Neural cell (in vitro differentiated cells): Measurements from ENCODE around the gene FNDC3A. TPM values are rescaled to one million over a fixed set of nuclear protein-coding genes. Genes with fewer than 3 reads are reported as not detected.

Experiments used
- H2AFZ ChIP-seq: fragments of 200-600, 300-800 bp; sonication (generic), shearing (Covaris generic); 2 replicates; pipeline ENCODE4 v1.6.0; 2014; ENCODE audit warnings: low read depth, mild to moderate bottlenecking, antibody characterized with exemption, low read length, moderate library complexity
- H3F3A ChIP-seq: fragments of 200-600 bp; shearing (Covaris generic); 2 replicates; pipeline ENCODE4 v1.6.1; 2016; ENCODE audit warnings: mild to moderate bottlenecking, moderate library complexity, mixed read lengths, antibody characterized with exemption, low read length; ENCODE audit not compliant: insufficient read depth, poor library complexity, severe bottlenecking
- H3K27ac ChIP-seq: fragments of 200-600, 300-800 bp; sonication (generic), shearing (Covaris generic); 2 replicates; pipeline ENCODE4 v1.5.1; 2014; ENCODE audit warnings: mild to moderate bottlenecking, low read length, moderate library complexity
- H3K27me3 ChIP-seq: fragments of 300-800, 200-600 bp; sonication (generic), shearing (Covaris generic); 2 replicates; pipeline ENCODE4 v1.6.0; 2014; ENCODE audit warnings: mild to moderate bottlenecking, low read depth, low read length, moderate library complexity; ENCODE audit not compliant: insufficient read depth
- H3K36me3 ChIP-seq: fragments of 300-800, 200-600 bp; sonication (generic), shearing (Covaris generic); 2 replicates; pipeline ENCODE4 v1.5.1; 2014; ENCODE audit warnings: mild to moderate bottlenecking, antibody characterized with exemption, low read length, moderate library complexity; ENCODE audit not compliant: insufficient read depth
- H3K4me2 ChIP-seq: fragments of 300-800, 200-600 bp; sonication (generic), shearing (Covaris generic); 2 replicates; pipeline ENCODE4 v1.6.0; 2014; ENCODE audit warnings: mild to moderate bottlenecking, low read length
- H3K4me3 ChIP-seq: fragments of 300-800, 200-600 bp; sonication (generic), shearing (Covaris generic); 2 replicates; pipeline ENCODE4 v1.5.1; 2014; ENCODE audit warnings: mild to moderate bottlenecking, low read length, moderate library complexity
- H3K79me2 ChIP-seq: fragments of 200-600 bp; shearing (Covaris generic); replicated peaks from 2 replicates; pipeline ENCODE4 v1.6.0; 2014; ENCODE audit warnings: mild to moderate bottlenecking, low read length, moderate library complexity; ENCODE audit not compliant: insufficient read depth
- H3K9ac ChIP-seq: fragments of 300-800, 200-600 bp; sonication (generic), shearing (Covaris generic); 2 replicates; pipeline ENCODE4 v1.6.1; 2016; ENCODE audit warnings: mild to moderate bottlenecking, low read length, mixed read lengths
- H3K9me2 ChIP-seq: fragments of 200-600 bp; shearing (Covaris generic); 2 replicates; pipeline ENCODE4 v1.6.1; 2016; ENCODE audit warnings: mild to moderate bottlenecking, low read length, mixed read lengths; ENCODE audit not compliant: insufficient read depth
- H3K9me3 ChIP-seq: fragments of 200-600, 300-800 bp; sonication (generic), shearing (Covaris generic); 2 replicates; pipeline ENCODE4 v1.6.1; 2016; ENCODE audit warnings: mild to moderate bottlenecking, mixed run types, low read length, moderate library complexity, mixed read lengths
- H4K20me1 ChIP-seq: fragments of 200-600 bp; shearing (Covaris generic); 2 replicates; pipeline ENCODE4 v1.6.1; 2016; ENCODE audit warnings: mild to moderate bottlenecking, mixed run types; ENCODE audit not compliant: insufficient read depth
- EP300 ChIP-seq: fragments of 450-650 bp; conservative IDR thresholded peaks from 2 replicates; pipeline ENCODE4 v1.6.1; 2014; ENCODE audit warnings: antibody characterized with exemption, mild to moderate bottlenecking, moderate library complexity; ENCODE audit not compliant: poor library complexity, severe bottlenecking
- EZH2 ChIP-seq: fragments of 200-600, 300-800 bp; shearing (Covaris generic), sonication (generic); IDR thresholded peaks from 2 replicates; pipeline ENCODE4 v1.6.1; 2014; ENCODE audit warnings: antibody characterized with exemption, low read length, borderline replicate concordance, mild to moderate bottlenecking; ENCODE audit not compliant: insufficient read depth, poor library complexity, severe bottlenecking
- MXI1 ChIP-seq: fragments of 450-650 bp; conservative IDR thresholded peaks from 2 replicates; pipeline ENCODE4 v1.6.1; 2014; ENCODE audit warnings: antibody characterized with exemption, mild to moderate bottlenecking; ENCODE audit not compliant: poor library complexity, severe bottlenecking
- POLR2AphosphoS5 ChIP-seq: IDR thresholded peaks from 2 replicates; pipeline ENCODE4 v1.6.1; 2012
- RAD21 ChIP-seq: fragments of 450-650 bp; conservative IDR thresholded peaks from 2 replicates; pipeline ENCODE4 v1.6.1; 2014; ENCODE audit warnings: antibody characterized with exemption, mild to moderate bottlenecking, moderate library complexity
- SMC3 ChIP-seq: fragments of 450-650 bp; conservative IDR thresholded peaks from 2 replicates; pipeline ENCODE4 v1.6.1; 2014; ENCODE audit warnings: antibody characterized with exemption, mild to moderate bottlenecking, moderate library complexity; ENCODE audit not compliant: poor library complexity
- TAF1 ChIP-seq: IDR thresholded peaks from 2 replicates; pipeline ENCODE4 v1.6.1; 2012; ENCODE audit warnings: low read depth
- polyA plus RNA-seq: library from polyadenylated mRNA; depleted of rRNA; stranded (reverse); fragments of >200 nt; gene quantifications from 2 replicates; pipeline ENCODE4 v1.2.3, GENCODE V29; 2014
- TF ChIP-seq, protein P1 (sequence below): IDR thresholded peaks from 2 replicates; pipeline ENCODE4 v1.6.1; 2012; ENCODE audit warnings: borderline replicate concordance
- TF ChIP-seq, protein P2 (sequence below): fragments of 450-650 bp; IDR thresholded peaks from 2 replicates; pipeline ENCODE4 v1.5.1; 2014; ENCODE audit warnings: antibody characterized with exemption, mild to moderate bottlenecking, moderate library complexity; ENCODE audit not compliant: poor library complexity, severe bottlenecking

The FNDC3A gene
- polyA plus RNA-seq, 1 donor from 2014 or later: 83.8 TPM

DNA sequence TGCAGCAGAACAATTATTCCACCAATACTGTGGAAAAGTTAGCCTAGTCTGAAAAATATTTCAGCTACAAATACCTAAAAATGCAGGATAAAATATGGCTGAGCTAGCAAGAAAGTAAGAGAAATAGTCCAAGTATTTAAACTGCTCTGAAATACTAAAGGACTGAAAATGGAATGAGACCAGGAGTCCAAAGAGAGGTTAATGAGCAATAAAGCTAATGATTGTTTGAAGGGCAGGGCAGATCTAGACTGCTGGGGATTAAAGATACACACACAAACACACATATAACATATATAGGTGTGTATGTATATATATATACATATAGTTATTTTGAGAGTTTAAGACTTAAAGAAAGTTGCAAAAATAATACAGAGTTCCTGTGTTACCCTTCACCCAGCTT, 269.4 kb downstream of the FNDC3A start:
- no peak overlapping the region for H3K4me2 ChIP-seq
- no peaks in the 10 kb centered on the region for H4K20me1 ChIP-seq
- H2AFZ ChIP-seq: no peak overlapping the region
- no peaks in the 10 kb centered on the region for H3K36me3 ChIP-seq
- no peak overlapping the region for H3K27ac ChIP-seq
- TF ChIP-seq SMC3: no peak
- TF ChIP-seq EZH2: no peak
- no peak for TF ChIP-seq EP300
- no peak for TF ChIP-seq MXI1
- TF ChIP-seq, protein P1, sequence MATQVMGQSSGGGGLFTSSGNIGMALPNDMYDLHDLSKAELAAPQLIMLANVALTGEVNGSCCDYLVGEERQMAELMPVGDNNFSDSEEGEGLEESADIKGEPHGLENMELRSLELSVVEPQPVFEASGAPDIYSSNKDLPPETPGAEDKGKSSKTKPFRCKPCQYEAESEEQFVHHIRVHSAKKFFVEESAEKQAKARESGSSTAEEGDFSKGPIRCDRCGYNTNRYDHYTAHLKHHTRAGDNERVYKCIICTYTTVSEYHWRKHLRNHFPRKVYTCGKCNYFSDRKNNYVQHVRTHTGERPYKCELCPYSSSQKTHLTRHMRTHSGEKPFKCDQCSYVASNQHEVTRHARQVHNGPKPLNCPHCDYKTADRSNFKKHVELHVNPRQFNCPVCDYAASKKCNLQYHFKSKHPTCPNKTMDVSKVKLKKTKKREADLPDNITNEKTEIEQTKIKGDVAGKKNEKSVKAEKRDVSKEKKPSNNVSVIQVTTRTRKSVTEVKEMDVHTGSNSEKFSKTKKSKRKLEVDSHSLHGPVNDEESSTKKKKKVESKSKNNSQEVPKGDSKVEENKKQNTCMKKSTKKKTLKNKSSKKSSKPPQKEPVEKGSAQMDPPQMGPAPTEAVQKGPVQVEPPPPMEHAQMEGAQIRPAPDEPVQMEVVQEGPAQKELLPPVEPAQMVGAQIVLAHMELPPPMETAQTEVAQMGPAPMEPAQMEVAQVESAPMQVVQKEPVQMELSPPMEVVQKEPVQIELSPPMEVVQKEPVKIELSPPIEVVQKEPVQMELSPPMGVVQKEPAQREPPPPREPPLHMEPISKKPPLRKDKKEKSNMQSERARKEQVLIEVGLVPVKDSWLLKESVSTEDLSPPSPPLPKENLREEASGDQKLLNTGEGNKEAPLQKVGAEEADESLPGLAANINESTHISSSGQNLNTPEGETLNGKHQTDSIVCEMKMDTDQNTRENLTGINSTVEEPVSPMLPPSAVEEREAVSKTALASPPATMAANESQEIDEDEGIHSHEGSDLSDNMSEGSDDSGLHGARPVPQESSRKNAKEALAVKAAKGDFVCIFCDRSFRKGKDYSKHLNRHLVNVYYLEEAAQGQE: no peak
- no peak for TF ChIP-seq TAF1
- TF ChIP-seq, protein P2, sequence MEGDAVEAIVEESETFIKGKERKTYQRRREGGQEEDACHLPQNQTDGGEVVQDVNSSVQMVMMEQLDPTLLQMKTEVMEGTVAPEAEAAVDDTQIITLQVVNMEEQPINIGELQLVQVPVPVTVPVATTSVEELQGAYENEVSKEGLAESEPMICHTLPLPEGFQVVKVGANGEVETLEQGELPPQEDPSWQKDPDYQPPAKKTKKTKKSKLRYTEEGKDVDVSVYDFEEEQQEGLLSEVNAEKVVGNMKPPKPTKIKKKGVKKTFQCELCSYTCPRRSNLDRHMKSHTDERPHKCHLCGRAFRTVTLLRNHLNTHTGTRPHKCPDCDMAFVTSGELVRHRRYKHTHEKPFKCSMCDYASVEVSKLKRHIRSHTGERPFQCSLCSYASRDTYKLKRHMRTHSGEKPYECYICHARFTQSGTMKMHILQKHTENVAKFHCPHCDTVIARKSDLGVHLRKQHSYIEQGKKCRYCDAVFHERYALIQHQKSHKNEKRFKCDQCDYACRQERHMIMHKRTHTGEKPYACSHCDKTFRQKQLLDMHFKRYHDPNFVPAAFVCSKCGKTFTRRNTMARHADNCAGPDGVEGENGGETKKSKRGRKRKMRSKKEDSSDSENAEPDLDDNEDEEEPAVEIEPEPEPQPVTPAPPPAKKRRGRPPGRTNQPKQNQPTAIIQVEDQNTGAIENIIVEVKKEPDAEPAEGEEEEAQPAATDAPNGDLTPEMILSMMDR: no peak
- TF ChIP-seq RAD21: no peak
- TF ChIP-seq POLR2AphosphoS5: no peak
- H3K9me3 ChIP-seq: no peaks in the 10 kb centered on the region
- H3K79me2 ChIP-seq: no peaks in the 10 kb centered on the region
- no peaks in the 10 kb centered on the region for H3K27me3 ChIP-seq
- H3K4me3 ChIP-seq: no peak overlapping the region
- no peaks in the 10 kb centered on the region for H3K9me2 ChIP-seq
- H3F3A ChIP-seq: no peaks in the 10 kb centered on the region
- no peak overlapping the region for H3K9ac ChIP-seq

DNA sequence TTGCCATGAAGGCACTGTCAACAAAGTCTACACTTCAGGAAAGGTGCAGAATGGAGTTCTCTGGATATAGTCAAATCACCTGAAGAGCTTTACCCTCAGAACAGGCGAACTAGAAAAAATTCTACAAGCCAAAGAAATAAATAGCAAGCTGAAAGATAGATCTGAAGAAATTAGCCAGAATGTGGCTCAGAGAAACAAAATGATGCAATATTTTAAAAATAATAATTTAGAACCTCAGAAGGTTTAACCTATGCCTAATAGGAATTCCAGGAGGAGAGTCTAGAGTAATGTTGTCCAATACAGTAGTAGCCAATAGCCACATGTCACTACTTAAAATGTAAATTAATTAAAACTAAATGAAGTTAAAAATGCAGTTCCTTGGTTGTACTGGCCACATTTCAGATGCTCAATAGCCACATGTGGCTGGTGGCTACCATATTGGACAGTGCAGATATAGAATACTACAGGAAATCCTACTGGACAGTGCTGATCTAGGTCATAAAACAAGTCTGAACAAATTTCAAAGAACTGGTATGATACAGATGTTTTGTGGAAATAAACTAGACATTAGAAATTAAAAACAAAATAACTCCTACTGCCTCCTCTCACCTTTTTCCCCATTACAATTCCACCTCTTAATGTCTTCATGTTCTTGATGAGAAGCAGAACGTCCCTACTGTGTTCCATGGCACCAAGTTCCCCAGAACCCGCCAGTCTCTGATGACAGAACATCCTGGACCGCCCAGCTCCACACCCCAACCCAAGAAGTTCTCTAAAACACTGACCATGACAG, 271.3 kb downstream of the FNDC3A start:
- Histone ChIP-seq H3F3A (no peaks in the 10 kb centered on the region), H3K27me3 (no peaks in the 10 kb centered on the region), H3K9ac (peak overlapping the region; percentile 76), H3K36me3 (no peaks in the 10 kb centered on the region), H3K4me3 (peak overlapping the region; percentile 75), H3K9me2 (no peaks in the 10 kb centered on the region), H3K27ac (peak overlapping the region; percentile 38), H3K9me3 (no peaks in the 10 kb centered on the region), H4K20me1 (no peaks in the 10 kb centered on the region), H2AFZ (peak overlapping the region; percentile 90), H3K4me2 (peak overlapping the region; percentile 74), H3K79me2 (no peaks in the 10 kb centered on the region)
- TF ChIP-seq EZH2: no peak
- no peak for TF ChIP-seq SMC3
- TF ChIP-seq POLR2AphosphoS5: no peak
- TF ChIP-seq, protein P1: no peak
- TF ChIP-seq RAD21: no peak
- TF ChIP-seq TAF1: no peak
- TF ChIP-seq MXI1: no peak
- TF ChIP-seq, protein P2: no peak
- TF ChIP-seq EP300: no peak
